GM21717 (cell line): ENCODE measurements around the gene KCNQ4.
A peak's percentile ranks its signal among the peaks of the same experiment; 100 is the strongest.

Experiments
- ATAC-seq: cut with Tn5 transposase; IDR thresholded peaks from one replicate; pipeline ENCODE4 v1.9.1; 2021; ENCODE audit warnings: mild to moderate bottlenecking, moderate library complexity; ENCODE audit not compliant: unreplicated experiment

KCNQ4 gene

DNA sequence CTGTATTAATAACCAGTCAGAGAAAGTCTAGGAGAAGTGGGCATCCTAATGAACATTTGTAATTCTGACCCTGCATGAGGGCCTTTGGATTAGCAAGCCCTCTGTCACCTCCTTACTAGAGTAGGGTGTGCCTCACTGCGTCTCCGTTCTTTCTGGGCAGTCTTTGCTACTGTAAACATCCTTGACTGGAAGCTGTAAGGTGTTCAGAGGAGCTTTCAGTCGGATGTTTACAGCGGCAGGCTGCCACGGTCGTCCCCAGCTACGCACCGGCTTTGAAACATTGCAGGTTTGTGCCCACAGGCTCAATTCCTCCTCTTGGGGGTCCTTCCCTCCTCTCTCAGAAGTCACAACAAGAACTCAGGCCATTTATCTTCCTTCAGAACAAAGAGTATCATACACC is 29.4 kb upstream of the KCNQ4 start:
- no peak for ATAC-seq

DNA sequence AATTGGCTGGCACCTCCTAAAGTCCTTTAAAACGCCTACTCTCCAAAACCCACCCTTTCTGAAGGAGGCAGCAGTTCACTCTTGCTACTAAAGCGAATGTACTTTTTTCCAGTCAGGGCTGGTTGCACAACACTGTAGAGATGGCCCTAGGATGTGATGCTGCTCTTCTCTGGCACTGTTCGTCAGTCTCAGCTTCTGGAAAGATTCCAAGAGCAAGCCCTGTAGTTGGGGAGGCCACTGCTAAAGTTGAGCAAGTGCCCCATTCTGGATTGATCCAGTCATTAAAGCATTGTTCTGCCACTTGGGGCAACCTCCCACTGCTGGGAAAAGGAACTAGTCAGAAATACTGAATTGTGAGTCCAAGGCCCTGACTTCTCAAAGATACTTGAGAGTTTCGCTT is 28.5 kb upstream of the KCNQ4 start:
- no peak for ATAC-seq

DNA sequence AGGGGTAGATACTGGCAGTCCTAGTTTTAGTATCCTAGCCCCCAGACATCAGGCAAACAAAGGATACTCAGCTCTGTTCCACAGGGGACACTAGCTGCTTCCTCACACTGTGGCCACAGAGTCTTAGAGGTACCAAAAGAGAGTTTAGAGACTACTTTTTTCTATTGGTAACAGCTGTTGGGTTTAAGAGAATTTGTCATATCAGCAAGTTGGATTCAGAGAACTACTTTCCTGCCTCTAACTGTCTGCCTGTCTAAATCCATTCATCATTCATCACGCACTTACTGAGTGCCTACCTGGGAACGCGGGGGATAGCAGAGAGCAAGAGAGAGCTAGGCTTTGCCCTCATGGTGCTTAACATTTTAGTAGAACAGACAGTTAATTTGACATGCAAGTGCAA is 27.1 kb upstream of the KCNQ4 start:
- no peak for ATAC-seq

GRCh38 chr1:40757084-40757483 is 26.5 kb upstream of the KCNQ4 start:
- no peak for ATAC-seq

- ATAC-seq = no peak
These were observed 25.6 kb upstream of the KCNQ4 start for GRCh38 chr1:40758004-40758403.

DNA sequence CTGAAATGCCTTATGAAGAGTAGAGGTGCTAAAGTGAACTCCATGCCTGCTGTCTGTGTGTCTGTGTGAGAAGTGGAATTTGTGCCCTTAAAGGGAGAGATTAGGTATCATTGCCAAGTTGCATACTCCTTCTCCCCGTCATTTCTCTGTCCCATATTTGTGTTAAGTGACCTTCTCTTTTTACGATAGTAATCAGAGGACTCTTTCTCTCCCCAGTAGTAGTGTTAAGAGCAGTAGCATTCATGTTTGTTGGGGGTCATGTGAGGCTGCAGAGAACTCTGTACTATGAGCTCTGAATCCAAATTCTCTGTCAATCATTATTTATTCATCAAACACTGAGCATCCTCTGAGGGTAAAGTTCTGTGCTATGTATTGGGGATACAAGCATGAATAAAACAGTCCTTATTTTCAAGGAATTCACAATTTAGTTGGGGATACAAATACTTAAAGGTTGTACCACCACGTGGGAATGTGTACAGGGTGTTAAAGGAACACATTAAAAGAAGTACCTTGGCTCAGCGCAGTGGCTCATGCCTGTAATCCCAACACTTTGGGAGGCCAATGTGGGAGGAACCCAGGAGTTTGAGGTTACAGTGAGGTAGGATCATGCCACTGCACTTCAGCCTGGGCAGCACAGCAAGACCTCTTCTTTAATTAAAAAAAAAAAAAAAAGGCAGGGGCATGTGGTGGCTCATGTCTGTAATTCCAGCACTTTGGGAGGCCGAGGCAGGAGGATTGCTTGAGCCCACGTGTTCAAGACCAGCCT is 24.8 kb upstream of the KCNQ4 start:
- ATAC-seq = no peak

- ATAC-seq = no peak
These were observed 22.6 kb upstream of the KCNQ4 start for GRCh38 chr1:40760984-40761383.

GRCh38 chr1:40762144-40762923 is 21.3 kb upstream of the KCNQ4 start:
- peak; percentile 60 for ATAC-seq

DNA sequence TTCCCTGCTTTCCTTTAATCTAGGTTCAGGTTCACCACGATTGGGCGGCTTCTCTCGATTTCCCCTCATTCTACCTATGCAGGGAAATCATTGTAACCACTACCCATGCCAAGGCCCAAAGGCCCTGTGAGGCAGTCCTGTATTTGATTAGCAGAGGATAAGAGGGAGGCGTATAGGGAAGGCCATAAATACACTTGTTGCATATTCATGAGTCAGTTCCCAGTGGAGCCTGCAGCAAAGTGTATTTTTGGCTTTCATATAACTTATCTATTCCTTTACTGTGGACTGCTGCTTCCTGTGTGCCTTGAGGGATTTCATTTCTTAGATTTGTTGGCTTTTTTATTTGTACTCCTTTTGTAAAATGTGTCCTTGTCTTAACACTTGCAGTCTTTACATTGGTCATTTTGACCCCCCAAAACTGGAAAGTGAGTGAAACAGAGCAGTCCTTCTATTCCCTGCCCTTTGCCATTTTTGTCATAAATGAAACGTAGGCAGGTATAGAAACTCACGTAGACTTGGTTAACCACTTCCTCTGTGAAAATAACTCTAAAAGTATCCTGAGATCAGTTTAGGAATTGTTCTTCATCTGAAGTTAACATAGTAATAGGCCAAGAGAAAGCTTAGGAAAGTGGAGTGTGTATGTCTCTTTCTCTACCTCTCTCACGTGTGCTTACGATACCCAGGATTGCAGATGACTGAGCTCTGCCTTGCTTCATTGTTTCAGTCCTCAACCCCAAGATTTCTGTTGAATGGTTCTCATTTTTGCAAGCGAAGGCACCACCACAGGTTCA is 19.6 kb upstream of the KCNQ4 start:
- no peak for ATAC-seq

- ATAC-seq = no peak
These were observed 18.6 kb upstream of the KCNQ4 start for GRCh38 chr1:40764981-40765380.

GRCh38 chr1:40766017-40766416 is 17.6 kb upstream of the KCNQ4 start:
- ATAC-seq = no peak

GRCh38 chr1:40766560-40766959 is 17.0 kb upstream of the KCNQ4 start:
- ATAC-seq = no peak

DNA sequence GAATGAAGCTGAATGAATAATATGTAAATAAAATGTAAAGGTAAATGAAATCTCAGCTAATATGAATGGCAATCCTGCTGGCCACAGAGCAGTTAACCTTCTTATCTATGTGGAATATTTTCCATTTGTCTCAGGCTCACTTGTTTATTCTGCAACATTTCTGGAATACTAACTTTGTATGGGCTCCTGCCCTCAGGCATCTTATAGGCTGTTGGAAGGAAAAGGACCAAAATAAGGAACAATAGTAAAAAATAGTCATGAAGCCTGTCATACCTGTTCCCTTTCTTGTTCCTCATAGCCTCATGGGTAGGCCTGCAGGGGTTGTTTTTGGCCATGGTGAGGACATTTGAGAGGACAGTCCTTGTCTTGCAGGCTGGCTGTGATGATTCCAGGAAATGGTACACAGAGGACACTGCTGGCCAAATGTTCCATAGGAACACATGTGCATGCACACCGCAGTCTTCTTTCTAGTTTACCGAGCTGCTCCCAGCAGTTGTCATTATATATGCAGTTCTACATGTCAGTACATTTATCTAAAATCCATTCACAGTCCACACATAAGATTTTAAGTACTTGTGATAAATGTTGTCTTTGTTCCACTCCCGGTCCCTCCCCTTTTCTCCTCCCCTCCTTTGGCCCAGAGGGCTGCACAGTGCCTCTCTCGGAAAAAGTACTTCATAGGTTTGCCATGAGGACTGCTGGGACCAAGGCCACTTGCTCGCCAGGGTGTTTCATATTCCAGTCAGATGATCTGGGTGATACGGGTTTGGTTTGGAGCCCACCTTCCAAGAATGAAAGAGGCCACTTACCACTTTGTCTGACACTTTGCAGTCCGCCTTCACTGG is 15.2 kb upstream of the KCNQ4 start:
- ATAC-seq = no peak

DNA sequence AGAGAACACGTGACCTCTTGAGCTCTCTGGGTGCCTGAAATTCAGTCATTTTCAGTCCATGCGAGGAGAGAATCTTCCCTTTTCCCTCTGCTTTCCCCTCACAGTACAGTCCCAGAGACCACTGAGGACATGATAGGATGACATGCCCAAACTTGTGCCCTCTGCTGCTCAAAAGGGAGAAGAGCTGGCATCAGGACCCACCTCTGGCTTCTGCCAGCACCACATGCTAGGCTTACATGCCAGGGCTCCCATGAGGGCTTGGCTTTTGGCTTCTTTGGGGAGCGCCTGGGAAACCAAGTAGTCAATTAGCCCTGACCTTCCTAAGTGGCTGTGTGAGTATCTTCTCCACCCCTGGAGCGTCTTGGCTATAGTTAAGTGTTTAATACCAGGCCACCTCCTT is 13.8 kb upstream of the KCNQ4 start:
- ATAC-seq = no peak

DNA sequence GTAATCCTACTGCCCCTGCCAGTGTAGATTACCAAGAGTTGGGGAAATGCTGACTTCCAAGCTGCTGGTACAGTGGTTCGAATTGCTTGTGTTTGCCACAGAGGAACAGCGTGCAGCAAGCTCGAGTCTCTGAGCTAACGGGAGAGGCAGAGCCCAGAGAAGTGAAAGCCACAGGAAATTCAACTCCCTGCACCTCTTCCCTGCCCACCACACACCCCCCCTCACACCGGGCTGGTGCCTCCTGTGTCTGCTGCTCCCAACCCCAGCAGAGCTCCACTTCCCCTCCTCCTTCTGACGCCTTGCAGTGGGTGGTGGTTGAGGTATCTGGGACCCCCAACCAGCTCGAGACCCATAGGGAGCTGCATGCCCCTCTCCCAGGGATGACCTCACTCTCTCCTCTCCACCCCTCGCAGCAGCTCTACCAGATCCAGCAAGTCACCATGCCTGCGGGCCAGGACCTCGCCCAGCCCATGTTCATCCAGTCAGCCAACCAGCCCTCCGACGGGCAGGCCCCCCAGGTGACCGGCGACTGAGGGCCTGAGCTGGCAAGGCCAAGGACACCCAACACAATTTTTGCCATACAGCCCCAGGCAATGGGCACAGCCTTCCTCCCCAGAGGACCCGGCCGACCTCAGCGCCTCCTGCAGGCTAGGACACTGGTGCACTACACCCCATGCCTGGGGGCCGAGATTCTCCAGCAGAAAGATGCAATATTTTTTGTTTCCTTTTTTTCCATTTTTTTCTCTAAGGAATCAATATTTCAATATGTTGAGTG is 13.1 kb upstream of the KCNQ4 start:
- ATAC-seq = no peak

- no peak for ATAC-seq
These were observed 11.2 kb upstream of the KCNQ4 start for GRCh38 chr1:40772146-40772955.

GRCh38 chr1:40773748-40774265 is 9.8 kb upstream of the KCNQ4 start:
- no peak for ATAC-seq

- no peak for ATAC-seq
These were observed 9.2 kb upstream of the KCNQ4 start for GRCh38 chr1:40774266-40774998.
